ENCODE results near the gene CACNA2D2.

DNA sequence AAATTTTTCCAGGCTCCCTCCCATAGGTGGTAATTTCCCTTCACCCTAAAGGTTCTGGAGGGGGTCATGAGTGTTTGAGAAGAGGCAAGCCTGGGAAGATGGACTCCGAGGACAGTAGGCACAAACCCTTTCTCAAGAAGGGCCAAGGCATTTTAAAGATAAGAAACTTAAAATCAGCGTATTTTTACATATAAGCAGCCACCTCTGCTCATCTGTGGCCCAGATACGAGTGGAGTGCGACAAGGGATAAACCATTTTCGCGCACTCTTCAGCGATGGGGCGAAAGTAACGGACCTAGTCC lies 163.3 kb downstream of the CACNA2D2 start:
- no peak for TF ChIP-seq EZH2phosphoT487 (IDR thresholded peaks at IDR 0.05)
- TF ChIP-seq, protein P1, sequence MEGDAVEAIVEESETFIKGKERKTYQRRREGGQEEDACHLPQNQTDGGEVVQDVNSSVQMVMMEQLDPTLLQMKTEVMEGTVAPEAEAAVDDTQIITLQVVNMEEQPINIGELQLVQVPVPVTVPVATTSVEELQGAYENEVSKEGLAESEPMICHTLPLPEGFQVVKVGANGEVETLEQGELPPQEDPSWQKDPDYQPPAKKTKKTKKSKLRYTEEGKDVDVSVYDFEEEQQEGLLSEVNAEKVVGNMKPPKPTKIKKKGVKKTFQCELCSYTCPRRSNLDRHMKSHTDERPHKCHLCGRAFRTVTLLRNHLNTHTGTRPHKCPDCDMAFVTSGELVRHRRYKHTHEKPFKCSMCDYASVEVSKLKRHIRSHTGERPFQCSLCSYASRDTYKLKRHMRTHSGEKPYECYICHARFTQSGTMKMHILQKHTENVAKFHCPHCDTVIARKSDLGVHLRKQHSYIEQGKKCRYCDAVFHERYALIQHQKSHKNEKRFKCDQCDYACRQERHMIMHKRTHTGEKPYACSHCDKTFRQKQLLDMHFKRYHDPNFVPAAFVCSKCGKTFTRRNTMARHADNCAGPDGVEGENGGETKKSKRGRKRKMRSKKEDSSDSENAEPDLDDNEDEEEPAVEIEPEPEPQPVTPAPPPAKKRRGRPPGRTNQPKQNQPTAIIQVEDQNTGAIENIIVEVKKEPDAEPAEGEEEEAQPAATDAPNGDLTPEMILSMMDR (IDR thresholded peaks at IDR 0.05) = no peak

Measured in neural progenitor cell (in vitro differentiated cells).